Lower leg skin (tissue), 4 donors: ENCODE results near the gene TEAD3. TPM values are rescaled to one million over a fixed set of nuclear protein-coding genes. Genes with fewer than 3 reads are reported as not detected.

Source experiments
- DNase-seq, 2 donors: peaks; one replicate each; pipeline ENCODE4 v3.0.0-alpha.2; 2019; ENCODE audit warnings: low spot score in 2 of 2
- H3K4me3 ChIP-seq: fragments of 200-600 bp; sonication (generic); 2 replicates; pipeline ENCODE4 v1.5.1; 2017; ENCODE audit warnings: mild to moderate bottlenecking, low read depth; ENCODE audit not compliant: poor library complexity, severe bottlenecking
- CTCF ChIP-seq, 3 donors: fragments of 450-650 bp; IDR thresholded peaks; one replicate each; pipeline ENCODE4 v1.5.1; 2016; ENCODE audit warnings: antibody characterized with exemption in 3 of 3, mild to moderate bottlenecking in 3 of 3, moderate library complexity in 2 of 3
- POLR2A ChIP-seq, 2 donors: fragments of 450-650 bp; IDR thresholded peaks; one replicate each; pipeline ENCODE4 v1.6.1; 2016 to 2017; ENCODE audit warnings: antibody characterized with exemption in 2 of 2, mild to moderate bottlenecking in 1 of 2, moderate library complexity in 1 of 2
- WGBS, 2 donors: methylation state at CpG; one replicate each; pipeline ENCODE4 v1.1.5; 2018; 5-methylcytosine and 5-hydroxymethylcytosine counted together
- intact Hi-C: fragments of 100-400 bp; cut with DNase I; formaldehyde crosslinking; loops from one replicate; pipeline ENCODE4 v1.15.0; 2023; ENCODE audit warnings: low total_unique reads
- total RNA-seq, 4 donors: library from RNA; depleted of rRNA; stranded (reverse); fragments of >200 nt; gene quantifications; one replicate each; pipeline ENCODE4 v1.1.0, GENCODE V29; 2016

The TEAD3 gene
- total RNA-seq, 4 donors from 2014 or later = 51.3 to 73.2 (median 56.8) TPM

DNA sequence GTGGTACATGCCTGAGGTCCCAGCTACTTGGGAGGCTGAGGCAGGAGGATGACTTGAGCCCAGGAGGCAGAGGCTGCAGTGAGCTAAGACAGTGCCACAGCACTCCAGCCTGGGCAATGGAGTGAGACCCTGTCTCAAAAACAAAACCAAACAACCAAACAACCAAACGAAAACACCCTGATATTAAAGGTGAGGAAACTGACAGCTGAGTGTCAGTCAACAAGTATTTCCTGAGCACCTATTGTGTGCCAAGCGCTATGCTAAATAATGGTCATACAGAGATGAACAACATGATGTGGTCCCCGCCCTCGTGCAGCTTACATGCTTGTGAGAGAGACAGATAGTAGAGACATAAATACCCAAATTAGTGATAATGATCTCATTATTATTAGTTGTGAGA, 17.7 kb upstream of the TEAD3 start:
- no peak for DNase-seq
- H3K4me3 ChIP-seq = no peak overlapping the region
- intact Hi-C loops = no loop called here
- no peak for TF ChIP-seq CTCF (IDR thresholded peaks at IDR 0.05)
- no peak for TF ChIP-seq POLR2A (IDR thresholded peaks at IDR 0.05)
- 69 to 75% methylated on average over 4 of the region's 4 CpGs for WGBS, 2 donors

GRCh38 chr6:35512740-35513139, 15.9 kb upstream of the TEAD3 start, which contains the start of gene TULP1:
TSS of gene TULP1 (minus strand) at chr6:35512896. CDS start at chr6:35512858, 38 bp downstream.
- no peak within 1 kb of the TSS for H3K4me3 ChIP-seq
- no peak for DNase-seq
- intact Hi-C loops = no loop called here
- TF ChIP-seq POLR2A (IDR thresholded peaks at IDR 0.05) (no peak), CTCF (IDR thresholded peaks at IDR 0.05) (no peak)
- 87 to 91% methylated on average over 10 of the region's 10 CpGs for WGBS, 2 donors

- no peak for TF ChIP-seq POLR2A (IDR thresholded peaks at IDR 0.05)
- TF ChIP-seq CTCF (IDR thresholded peaks at IDR 0.05) = no peak
- no peak overlapping the region for H3K4me3 ChIP-seq
- intact Hi-C loops = no loop called here
- no peak for DNase-seq
- WGBS, 2 donors = 7 to 11% methylated on average over 12 to 21 of the region's 26 CpGs
These were observed 15.1 kb upstream of the TEAD3 start for GRCh38 chr6:35512006-35512405.

- intact Hi-C loops = no loop called here
- DNase-seq = no peak
- TF ChIP-seq CTCF (IDR thresholded peaks at IDR 0.05) (no peak), POLR2A (IDR thresholded peaks at IDR 0.05) (no peak)
- 15 to 27% methylated on average over 29 to 30 of the region's 32 CpGs for WGBS, 2 donors
- no peak overlapping the region for H3K4me3 ChIP-seq
These were observed 14.7 kb upstream of the TEAD3 start for GRCh38 chr6:35511562-35511941.

- DNase-seq = no peak
- intact Hi-C loops = no loop called here
- no peak overlapping the region for H3K4me3 ChIP-seq
- 64 to 78% methylated on average over 7 of the region's 7 CpGs for WGBS, 2 donors
- TF ChIP-seq POLR2A (IDR thresholded peaks at IDR 0.05) (no peak), CTCF (IDR thresholded peaks at IDR 0.05) (no peak)
These were observed 14.2 kb upstream of the TEAD3 start for GRCh38 chr6:35510916-35511561.

GRCh38 chr6:35508542-35508941, 11.7 kb upstream of the TEAD3 start:
- no peak for TF ChIP-seq CTCF (IDR thresholded peaks at IDR 0.05)
- no peak for TF ChIP-seq POLR2A (IDR thresholded peaks at IDR 0.05)
- intact Hi-C loops = no loop called here
- no peak overlapping the region for H3K4me3 ChIP-seq
- 43 to 65% methylated on average over 5 of the region's 5 CpGs for WGBS, 2 donors
- DNase-seq = no peak
